Endodermal cell (in vitro differentiated cells): ENCODE data around the gene THSD4. TPM values are rescaled to one million over a fixed set of nuclear protein-coding genes. Genes with fewer than 3 reads are reported as not detected.

Experiments used
- DNase-seq: peaks from one replicate; pipeline ENCODE4 v3.0.0-alpha.2; 2017
- H3K27ac ChIP-seq: 2 replicates; pipeline ENCODE4 v1.5.1; 2013; ENCODE audit warnings: mild to moderate bottlenecking, low read depth, low read length, moderate library complexity
- H3K27me3 ChIP-seq: 2 replicates; pipeline ENCODE4 v1.6.1; 2013; ENCODE audit warnings: mild to moderate bottlenecking, low read length, moderate library complexity; ENCODE audit not compliant: insufficient read depth, control insufficient read depth, poor library complexity, severe bottlenecking
- H3K36me3 ChIP-seq: 2 replicates; pipeline ENCODE4 v1.7.0; 2013; ENCODE audit warnings: mild to moderate bottlenecking, low read length, moderate library complexity; ENCODE audit not compliant: control insufficient read depth, insufficient read depth
- H3K4me1 ChIP-seq: one replicate; pipeline ENCODE4 v1.7.0; 2013; ENCODE audit warnings: low read length; ENCODE audit not compliant: control insufficient read depth, insufficient read depth
- H3K4me3 ChIP-seq: 2 replicates; pipeline ENCODE4 v1.5.1; 2013; ENCODE audit warnings: mild to moderate bottlenecking, low read length, moderate library complexity
- H3K9ac ChIP-seq: 2 replicates; pipeline ENCODE4 v1.6.1; 2013; ENCODE audit warnings: mild to moderate bottlenecking, low read length, moderate library complexity; ENCODE audit not compliant: poor library complexity, severe bottlenecking; ENCODE audit errors: extremely low read depth
- H3K9me3 ChIP-seq: 2 replicates; pipeline ENCODE4 v1.6.1; 2013; ENCODE audit warnings: mild to moderate bottlenecking, low read length, moderate library complexity; ENCODE audit not compliant: control insufficient read depth
- H3K27ac Mint-ChIP-seq: 2 replicates; pipeline ENCODE4 v1.8.0; 2020; ENCODE audit warnings: mixed read lengths
- H3K27me3 Mint-ChIP-seq: 2 replicates; pipeline ENCODE4 v1.8.0; 2021; ENCODE audit warnings: mild to moderate bottlenecking, mixed read lengths; ENCODE audit not compliant: insufficient read depth
- H3K36me3 Mint-ChIP-seq: 2 replicates; pipeline ENCODE4 v1.8.0; 2020; ENCODE audit warnings: low read depth, mixed read lengths
- H3K4me1 Mint-ChIP-seq: 2 replicates; pipeline ENCODE4 v1.8.0; 2020; ENCODE audit warnings: mixed read lengths
- H3K4me3 Mint-ChIP-seq: 2 replicates; pipeline ENCODE4 v1.8.0; 2020; ENCODE audit warnings: mild to moderate bottlenecking, moderate library complexity, mixed read lengths
- H3K9me3 Mint-ChIP-seq: 2 replicates; pipeline ENCODE4 v1.8.0; 2020; ENCODE audit warnings: mild to moderate bottlenecking, mixed read lengths
- CTCF ChIP-seq: fragments of 200-600 bp; sonication (generic); conservative IDR thresholded peaks from 2 replicates; pipeline ENCODE4 v1.5.0; 2021; ENCODE audit warnings: antibody characterized with exemption, mild to moderate bottlenecking
- WGBS, 2 experiments: methylation state at CpG; one replicate each; pipeline versions ENCODE4 v1.1.5 to v1.1.7; 2013; ENCODE audit warnings: missing lambda C conversion rate in 2 of 2, mixed read lengths in 1 of 2; ENCODE audit not compliant: insufficient coverage in 1 of 2, insufficient read length in 1 of 2; 5-methylcytosine and 5-hydroxymethylcytosine counted together
- total RNA-seq, 2 donors: library from RNA; stranded (reverse); fragmentation: NEBNext Ultra II Directional in 1 of 2; extraction: Animal tissue kit (Norgen Biotek cat#: 25700) in 1 of 2; gene quantifications; 2 replicates in 1 of 2; 3 replicates in 1 of 2; pipeline ENCODE4 v1.2.1, GENCODE V29; 2021

The THSD4 gene
- total RNA-seq, 2 donors from 2014 or later: 4.6 to 5.4 TPM

- Mint-ChIP-seq H3K27ac (no peak overlapping the region), H3K27me3 (no peaks in the 10 kb centered on the region), H3K4me3 (no peak overlapping the region), H3K36me3 (no peaks in the 10 kb centered on the region), H3K9me3 (peaks cover 3% of the 10 kb centered on the region), H3K4me1 (peaks cover 9% of the 10 kb centered on the region)
- Histone ChIP-seq H3K9me3 (no peaks in the 10 kb centered on the region), H3K4me3 (no peak overlapping the region), H3K36me3 (no peaks in the 10 kb centered on the region), H3K27ac (no peak overlapping the region), H3K4me1 (no peaks in the 10 kb centered on the region), H3K9ac (no peak overlapping the region), H3K27me3 (no peaks in the 10 kb centered on the region)
- no peak for TF ChIP-seq CTCF
- no peak for DNase-seq
- WGBS, 2 experiments: 89 to 95% methylated on average over 3 of the region's 3 CpGs
These were observed 428.1 kb downstream of the THSD4 start for GRCh38 chr15:71543413-71543812.

- no peaks in the 10 kb centered on the region for H3K27me3 Mint-ChIP-seq
- H3K36me3 Mint-ChIP-seq: no peaks in the 10 kb centered on the region
- no peak overlapping the region for H3K4me3 Mint-ChIP-seq
- peaks cover 3% of the 10 kb centered on the region for H3K9me3 Mint-ChIP-seq
- Histone ChIP-seq H3K36me3 (no peaks in the 10 kb centered on the region), H3K4me1 (no peaks in the 10 kb centered on the region), H3K9ac (no peak overlapping the region), H3K9me3 (no peaks in the 10 kb centered on the region), H3K27ac (no peak overlapping the region), H3K27me3 (no peaks in the 10 kb centered on the region), H3K4me3 (no peak overlapping the region)
- no peak overlapping the region for H3K27ac Mint-ChIP-seq
- 55 to 60% methylated on average over 2 to 4 of the region's 5 CpGs for WGBS, 2 experiments
- TF ChIP-seq CTCF: no peak
- H3K4me1 Mint-ChIP-seq: peaks cover 2% of the 10 kb centered on the region
- no peak for DNase-seq
These were observed 430.0 kb downstream of the THSD4 start for GRCh38 chr15:71545223-71545760.

GRCh38 chr15:71545923-71546322 lies 430.7 kb downstream of the THSD4 start:
- H3K9me3 ChIP-seq: no peaks in the 10 kb centered on the region
- 97 to 100% methylated on average over 1 of the region's 1 CpG for WGBS, 2 experiments
- H3K4me3 ChIP-seq: no peak overlapping the region
- H3K4me1 ChIP-seq: no peaks in the 10 kb centered on the region
- peaks cover 3% of the 10 kb centered on the region for H3K9me3 Mint-ChIP-seq
- TF ChIP-seq CTCF: no peak
- H3K4me1 Mint-ChIP-seq: peaks cover 2% of the 10 kb centered on the region
- no peaks in the 10 kb centered on the region for H3K27me3 Mint-ChIP-seq
- H3K9ac ChIP-seq: no peak overlapping the region
- no peak overlapping the region for H3K27ac ChIP-seq
- no peaks in the 10 kb centered on the region for H3K27me3 ChIP-seq
- no peak overlapping the region for H3K4me3 Mint-ChIP-seq
- no peaks in the 10 kb centered on the region for H3K36me3 ChIP-seq
- H3K36me3 Mint-ChIP-seq: no peaks in the 10 kb centered on the region
- no peak overlapping the region for H3K27ac Mint-ChIP-seq
- no peak for DNase-seq
